Nephron progenitor cell (in vitro differentiated cells): ENCODE results near the gene RAI1.

Experiments used
- DNase-seq: peaks from one replicate; pipeline ENCODE4 v3.0.0; 2021
- H3K27ac Mint-ChIP-seq: 2 replicates; pipeline ENCODE4 v1.8.0; 2021; ENCODE audit warnings: mild to moderate bottlenecking, moderate library complexity, mixed read lengths
- H3K27me3 Mint-ChIP-seq: 2 replicates; pipeline ENCODE4 v1.8.0; 2021; ENCODE audit warnings: mild to moderate bottlenecking, low read depth, mixed read lengths; ENCODE audit not compliant: poor library complexity
- H3K36me3 Mint-ChIP-seq: 2 replicates; pipeline ENCODE4 v1.8.0; 2021; ENCODE audit warnings: low read depth, mixed read lengths
- H3K4me1 Mint-ChIP-seq: 2 replicates; pipeline ENCODE4 v1.8.0; 2021; ENCODE audit warnings: mixed read lengths
- H3K4me3 Mint-ChIP-seq: 2 replicates; pipeline ENCODE4 v1.8.0; 2021; ENCODE audit warnings: mild to moderate bottlenecking, moderate library complexity, mixed read lengths
- H3K9me3 Mint-ChIP-seq: 2 replicates; pipeline ENCODE4 v1.8.0; 2021; ENCODE audit warnings: mild to moderate bottlenecking, moderate library complexity, mixed read lengths
- TF ChIP-seq, protein P1 (sequence below): fragments of 200-600 bp; sonication (generic); IDR thresholded peaks from 2 replicates; pipeline ENCODE4 v1.5.0; 2021; ENCODE audit warnings: antibody characterized with exemption

The RAI1 gene

DNA sequence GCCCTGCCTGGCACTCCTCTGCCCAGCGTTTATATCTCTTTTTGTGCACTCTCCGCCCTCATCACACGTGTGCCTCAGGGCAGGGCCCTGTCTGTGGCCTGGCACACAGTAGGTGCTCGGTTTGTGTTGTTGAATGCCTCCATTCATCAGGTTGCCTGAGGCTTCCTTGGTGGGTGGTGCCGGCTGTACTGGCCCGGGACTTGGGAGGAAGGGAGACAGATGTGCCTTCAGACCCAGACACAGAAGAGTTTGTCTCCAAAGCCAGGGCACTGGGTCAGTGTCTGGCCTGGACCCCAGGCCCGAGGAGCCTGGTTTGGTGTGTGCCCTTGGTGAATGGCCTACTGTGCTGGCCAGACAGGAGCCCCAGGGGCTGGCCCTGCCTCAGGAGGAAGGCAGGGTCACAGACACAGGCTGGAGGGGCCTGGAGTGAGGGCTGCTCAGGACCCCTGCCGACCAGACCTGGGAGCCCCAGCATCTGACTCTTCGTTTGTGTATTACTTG lies 71.6 kb downstream of the RAI1 start:
- peak overlapping the region; percentile 67 for H3K4me3 Mint-ChIP-seq
- peaks cover 77% of the 10 kb centered on the region for H3K4me1 Mint-ChIP-seq
- no peaks in the 10 kb centered on the region for H3K9me3 Mint-ChIP-seq
- no peaks in the 10 kb centered on the region for H3K27me3 Mint-ChIP-seq
- peak overlapping the region; percentile 93 for H3K27ac Mint-ChIP-seq
- TF ChIP-seq, protein P1, sequence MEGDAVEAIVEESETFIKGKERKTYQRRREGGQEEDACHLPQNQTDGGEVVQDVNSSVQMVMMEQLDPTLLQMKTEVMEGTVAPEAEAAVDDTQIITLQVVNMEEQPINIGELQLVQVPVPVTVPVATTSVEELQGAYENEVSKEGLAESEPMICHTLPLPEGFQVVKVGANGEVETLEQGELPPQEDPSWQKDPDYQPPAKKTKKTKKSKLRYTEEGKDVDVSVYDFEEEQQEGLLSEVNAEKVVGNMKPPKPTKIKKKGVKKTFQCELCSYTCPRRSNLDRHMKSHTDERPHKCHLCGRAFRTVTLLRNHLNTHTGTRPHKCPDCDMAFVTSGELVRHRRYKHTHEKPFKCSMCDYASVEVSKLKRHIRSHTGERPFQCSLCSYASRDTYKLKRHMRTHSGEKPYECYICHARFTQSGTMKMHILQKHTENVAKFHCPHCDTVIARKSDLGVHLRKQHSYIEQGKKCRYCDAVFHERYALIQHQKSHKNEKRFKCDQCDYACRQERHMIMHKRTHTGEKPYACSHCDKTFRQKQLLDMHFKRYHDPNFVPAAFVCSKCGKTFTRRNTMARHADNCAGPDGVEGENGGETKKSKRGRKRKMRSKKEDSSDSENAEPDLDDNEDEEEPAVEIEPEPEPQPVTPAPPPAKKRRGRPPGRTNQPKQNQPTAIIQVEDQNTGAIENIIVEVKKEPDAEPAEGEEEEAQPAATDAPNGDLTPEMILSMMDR, result no peak
- no peak for DNase-seq
- H3K36me3 Mint-ChIP-seq, result peaks cover 2% of the 10 kb centered on the region

DNA sequence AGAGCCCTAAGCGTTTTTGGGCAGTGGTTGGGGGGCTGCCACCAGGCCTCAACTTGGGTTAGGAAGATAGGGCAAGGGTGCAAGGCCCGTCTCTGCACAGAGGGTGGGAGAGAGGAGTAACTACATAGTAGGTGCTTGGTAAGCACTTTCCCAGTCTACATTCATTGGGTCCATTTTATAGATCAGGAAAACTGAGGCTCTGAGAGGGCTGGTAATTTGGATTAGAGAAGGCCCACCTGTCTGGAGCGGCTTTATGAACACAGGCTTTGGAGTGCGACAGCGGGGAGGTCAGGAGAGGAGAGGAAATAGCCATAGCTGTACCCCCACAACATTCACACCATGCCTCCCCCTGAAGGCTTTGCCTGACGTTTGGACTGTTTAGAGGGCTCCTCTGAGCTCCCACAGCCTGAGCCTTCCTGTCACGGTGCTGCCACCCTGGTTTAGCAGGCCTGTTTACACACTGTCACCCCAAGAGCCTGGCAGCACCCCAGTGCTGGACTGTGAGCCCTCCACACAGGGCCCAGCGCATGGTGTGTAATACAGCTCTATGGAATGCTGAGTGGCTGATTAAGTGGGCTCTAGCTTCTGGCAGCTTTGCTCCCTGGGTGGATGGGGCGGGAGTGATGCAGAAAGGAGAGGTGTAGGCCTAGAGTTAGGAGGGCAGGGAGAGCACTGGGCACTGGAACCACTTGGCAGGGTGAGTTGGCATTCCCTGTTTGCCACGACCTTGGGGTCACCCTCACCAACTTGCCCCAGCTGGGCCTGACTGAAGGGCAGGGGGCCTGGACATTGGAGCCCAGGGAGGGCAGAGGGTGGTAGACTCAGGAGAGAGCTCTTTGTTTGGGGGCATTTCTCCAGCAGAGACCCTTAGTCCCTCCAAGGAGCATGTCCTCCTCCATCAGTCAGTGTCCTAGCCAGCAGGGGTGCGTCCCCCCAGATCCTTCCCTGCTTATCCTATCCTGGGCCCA lies 73.7 kb downstream of the RAI1 start:
- TF ChIP-seq, protein P1, result no peak
- Mint-ChIP-seq H3K36me3 (peaks cover 10% of the 10 kb centered on the region), H3K27me3 (peaks cover 3% of the 10 kb centered on the region), H3K4me1 (peaks cover 77% of the 10 kb centered on the region), H3K27ac (no peak overlapping the region), H3K4me3 (no peak overlapping the region), H3K9me3 (no peaks in the 10 kb centered on the region)
- no peak for DNase-seq

GRCh38 chr17:17755715-17756114 lies 74.5 kb downstream of the RAI1 start:
- Mint-ChIP-seq H3K4me3 (no peak overlapping the region), H3K27me3 (peaks cover 3% of the 10 kb centered on the region), H3K27ac (no peak overlapping the region), H3K9me3 (no peaks in the 10 kb centered on the region), H3K36me3 (peaks cover 10% of the 10 kb centered on the region), H3K4me1 (peaks cover 72% of the 10 kb centered on the region)
- no peak for DNase-seq
- TF ChIP-seq, protein P1, result no peak

DNA sequence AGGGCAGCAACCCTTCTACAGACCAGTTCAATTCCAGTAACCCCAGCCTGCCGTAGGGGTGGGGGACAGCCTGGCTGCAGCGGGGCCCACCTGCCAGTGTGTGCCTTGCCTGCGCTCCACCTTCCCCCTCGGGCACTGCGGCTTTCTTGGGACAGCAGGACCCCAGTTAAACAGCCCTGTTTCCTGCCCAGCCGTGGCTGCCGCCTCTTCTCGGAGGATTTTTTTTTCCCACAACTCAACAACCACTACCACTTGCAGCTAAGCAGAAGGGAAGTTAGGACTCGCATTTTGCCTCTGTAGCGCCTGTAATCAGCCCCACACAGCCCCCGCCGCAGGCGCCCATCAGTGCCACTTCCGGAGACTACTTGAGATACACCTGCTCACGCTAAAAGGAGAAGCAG lies 76.1 kb downstream of the RAI1 start:
- no peaks in the 10 kb centered on the region for H3K9me3 Mint-ChIP-seq
- peaks cover 73% of the 10 kb centered on the region for H3K4me1 Mint-ChIP-seq
- no peak for DNase-seq
- H3K4me3 Mint-ChIP-seq, result no peak overlapping the region
- H3K36me3 Mint-ChIP-seq, result peaks cover 10% of the 10 kb centered on the region
- TF ChIP-seq, protein P1, result no peak
- H3K27ac Mint-ChIP-seq, result peak overlapping the region; percentile 77
- peaks cover 3% of the 10 kb centered on the region for H3K27me3 Mint-ChIP-seq

- Mint-ChIP-seq H3K36me3 (peaks cover 13% of the 10 kb centered on the region), H3K4me3 (no peak overlapping the region), H3K27me3 (peaks cover 3% of the 10 kb centered on the region), H3K27ac (peak overlapping the region; percentile 69), H3K9me3 (no peaks in the 10 kb centered on the region), H3K4me1 (peaks cover 73% of the 10 kb centered on the region)
- DNase-seq, result no peak
- TF ChIP-seq, protein P1, result no peak
Measured at GRCh38 chr17:17757956-17758845, 76.9 kb downstream of the RAI1 start.
